ENCODE results near the gene PDIA5.

PDIA5 gene

DNA sequence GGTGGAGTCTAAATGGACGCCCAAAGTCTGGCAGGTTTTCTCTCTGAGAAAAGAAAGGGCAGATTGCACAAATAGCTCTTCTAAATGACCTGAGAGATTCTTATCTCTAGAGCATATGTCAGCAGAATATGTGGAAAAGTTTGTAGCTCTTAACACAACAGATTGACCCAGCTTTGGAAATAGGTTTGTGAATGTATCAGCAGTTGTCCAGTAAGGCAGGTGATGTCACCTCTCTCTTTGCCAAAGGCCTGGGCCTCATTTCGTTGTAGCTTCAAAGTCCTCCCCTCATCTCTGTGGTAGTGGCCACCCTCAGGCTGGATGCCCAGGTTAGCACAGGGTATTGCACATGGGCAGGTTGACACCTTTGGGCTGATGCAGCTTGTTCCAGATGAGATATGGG, 36.0 kb downstream of the PDIA5 start:
- H3K4me3 ChIP-seq (replicated peaks; ENCODE audit: insufficient read depth, low read length) = no peak overlapping the region
- no peaks in the 10 kb centered on the region for H3K27me3 ChIP-seq (ENCODE audit: insufficient read depth, poor library complexity, severe bottlenecking)
- H3K27ac ChIP-seq (replicated peaks) = no peak overlapping the region
- TF ChIP-seq, protein P1, sequence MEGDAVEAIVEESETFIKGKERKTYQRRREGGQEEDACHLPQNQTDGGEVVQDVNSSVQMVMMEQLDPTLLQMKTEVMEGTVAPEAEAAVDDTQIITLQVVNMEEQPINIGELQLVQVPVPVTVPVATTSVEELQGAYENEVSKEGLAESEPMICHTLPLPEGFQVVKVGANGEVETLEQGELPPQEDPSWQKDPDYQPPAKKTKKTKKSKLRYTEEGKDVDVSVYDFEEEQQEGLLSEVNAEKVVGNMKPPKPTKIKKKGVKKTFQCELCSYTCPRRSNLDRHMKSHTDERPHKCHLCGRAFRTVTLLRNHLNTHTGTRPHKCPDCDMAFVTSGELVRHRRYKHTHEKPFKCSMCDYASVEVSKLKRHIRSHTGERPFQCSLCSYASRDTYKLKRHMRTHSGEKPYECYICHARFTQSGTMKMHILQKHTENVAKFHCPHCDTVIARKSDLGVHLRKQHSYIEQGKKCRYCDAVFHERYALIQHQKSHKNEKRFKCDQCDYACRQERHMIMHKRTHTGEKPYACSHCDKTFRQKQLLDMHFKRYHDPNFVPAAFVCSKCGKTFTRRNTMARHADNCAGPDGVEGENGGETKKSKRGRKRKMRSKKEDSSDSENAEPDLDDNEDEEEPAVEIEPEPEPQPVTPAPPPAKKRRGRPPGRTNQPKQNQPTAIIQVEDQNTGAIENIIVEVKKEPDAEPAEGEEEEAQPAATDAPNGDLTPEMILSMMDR (IDR thresholded peaks at IDR 0.05; ENCODE audit: insufficient read depth, low read length) = no peak
- TF ChIP-seq SPI1 (IDR thresholded peaks at IDR 0.05; ENCODE audit: borderline replicate concordance, low read depth) (no peak), POLR2AphosphoS5 (IDR thresholded peaks at IDR 0.05; ENCODE audit: low read depth) (no peak), REST (IDR thresholded peaks at IDR 0.05; ENCODE audit: insufficient replicate concordance, low read depth) (no peak), GABPA (IDR thresholded peaks at IDR 0.05; ENCODE audit: low read depth) (no peak)
- no peak for DNase-seq (ENCODE audit: low read depth in 1 of 2, low spot score in 1 of 2)

- H3K27ac ChIP-seq (replicated peaks) = no peak overlapping the region
- H3K27me3 ChIP-seq (ENCODE audit: insufficient read depth, poor library complexity, severe bottlenecking) = no peaks in the 10 kb centered on the region
- TF ChIP-seq, protein P1 (IDR thresholded peaks at IDR 0.05; ENCODE audit: insufficient read depth, low read length) = no peak
- TF ChIP-seq REST (IDR thresholded peaks at IDR 0.05; ENCODE audit: insufficient replicate concordance, low read depth) (no peak), GABPA (IDR thresholded peaks at IDR 0.05; ENCODE audit: low read depth) (no peak), SPI1 (IDR thresholded peaks at IDR 0.05; ENCODE audit: borderline replicate concordance, low read depth) (no peak), POLR2AphosphoS5 (IDR thresholded peaks at IDR 0.05; ENCODE audit: low read depth) (no peak)
- no peak for DNase-seq (ENCODE audit: low read depth in 1 of 2, low spot score in 1 of 2)
- H3K4me3 ChIP-seq (replicated peaks; ENCODE audit: insufficient read depth, low read length) = no peak overlapping the region
These were observed 37.7 kb downstream of the PDIA5 start for GRCh38 chr3:123104550-123104949.

GRCh38 chr3:123105201-123106189, 38.7 kb downstream of the PDIA5 start:
- no peaks in the 10 kb centered on the region for H3K27me3 ChIP-seq (ENCODE audit: insufficient read depth, poor library complexity, severe bottlenecking)
- no peak overlapping the region for H3K27ac ChIP-seq (replicated peaks)
- peak; percentile 14 to 17 for DNase-seq (ENCODE audit: low read depth in 1 of 2, low spot score in 1 of 2)
- H3K4me3 ChIP-seq (replicated peaks; ENCODE audit: insufficient read depth, low read length) = no peak overlapping the region
- TF ChIP-seq, protein P1 (IDR thresholded peaks at IDR 0.05; ENCODE audit: insufficient read depth, low read length) = no peak
- no peak for TF ChIP-seq REST (IDR thresholded peaks at IDR 0.05; ENCODE audit: insufficient replicate concordance, low read depth)
- peak; percentile 55; the same call in 1 of the 2 replicates for TF ChIP-seq SPI1 (IDR thresholded peaks at IDR 0.05; ENCODE audit: borderline replicate concordance, low read depth)
- TF ChIP-seq GABPA (IDR thresholded peaks at IDR 0.05; ENCODE audit: low read depth) = no peak
